Vagina (tissue), 2 donors: ENCODE results near the gene FGF12.

Source experiments
- CTCF ChIP-seq, 3 experiments: fragments of 450-650 bp in 2 of 3; fragments of 200-600 bp in 1 of 3; sonication (generic) in 1 of 3; IDR thresholded peaks; one replicate each; pipeline ENCODE4 v1.5.1; 2017 to 2019; ENCODE audit warnings: antibody characterized with exemption in 3 of 3, mild to moderate bottlenecking in 2 of 3, moderate library complexity in 2 of 3
- POLR2AphosphoS5 ChIP-seq, 2 donors: sonication (generic); formaldehyde crosslinking; IDR thresholded peaks; one replicate each; pipeline ENCODE4 v1.9.0; 2017; ENCODE audit warnings: antibody characterized with exemption in 2 of 2, mild to moderate bottlenecking in 2 of 2, low read depth in 1 of 2; ENCODE audit not compliant: insufficient read depth in 1 of 2

GRCh38 chr3:192373032-192373431, 354.3 kb downstream of the FGF12 start:
- TF ChIP-seq POLR2AphosphoS5 (IDR thresholded peaks at IDR 0.05; ENCODE audit: insufficient read depth in 1 of 2, low read depth in 1 of 2): no peak
- no peak for TF ChIP-seq CTCF (IDR thresholded peaks at IDR 0.05)
